ENCODE data around the gene PCNX3.

PCNX3 gene

DNA sequence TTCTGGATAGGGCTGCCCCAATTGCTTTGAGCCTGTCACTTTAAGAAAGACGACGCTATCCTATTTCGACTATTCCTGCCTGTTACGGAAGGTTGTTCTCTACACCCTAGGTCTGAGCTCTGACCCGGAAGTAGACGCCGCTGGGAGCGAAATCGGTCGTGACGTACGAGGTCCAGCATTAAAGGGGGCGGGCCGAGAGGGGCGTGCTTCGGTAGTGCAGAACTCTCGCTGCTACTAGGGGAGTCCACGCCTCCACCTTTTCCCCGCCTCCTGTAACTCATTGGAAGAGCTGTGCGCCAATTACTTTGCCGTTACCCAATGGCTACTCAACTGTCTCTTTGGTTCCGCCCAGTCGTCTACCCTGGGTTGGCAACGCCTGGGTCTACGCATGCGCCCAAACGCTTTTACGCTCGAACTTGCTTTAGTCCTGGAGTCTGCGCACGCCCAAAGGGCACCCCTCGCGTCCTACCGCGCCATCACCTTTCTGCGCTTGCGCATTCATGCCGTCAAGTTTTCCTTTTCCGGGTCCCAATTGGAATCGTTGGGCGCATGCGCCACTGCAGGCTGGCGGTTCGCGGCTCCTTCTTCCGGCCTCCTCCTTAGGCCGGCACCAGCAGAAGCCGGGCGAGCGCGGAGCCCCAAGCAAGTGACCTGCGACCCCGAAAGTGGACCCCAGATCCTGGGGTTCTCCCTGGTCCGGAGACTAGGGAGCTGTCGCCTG is at the start of gene PCNX3:
Gene PCNX3 (plus strand): TSS at position 548 of the 721 bp plus-strand sequence. CDS start 536 bp downstream, outside the sequence.
- DNase-seq, result peak; percentile 100

DNA sequence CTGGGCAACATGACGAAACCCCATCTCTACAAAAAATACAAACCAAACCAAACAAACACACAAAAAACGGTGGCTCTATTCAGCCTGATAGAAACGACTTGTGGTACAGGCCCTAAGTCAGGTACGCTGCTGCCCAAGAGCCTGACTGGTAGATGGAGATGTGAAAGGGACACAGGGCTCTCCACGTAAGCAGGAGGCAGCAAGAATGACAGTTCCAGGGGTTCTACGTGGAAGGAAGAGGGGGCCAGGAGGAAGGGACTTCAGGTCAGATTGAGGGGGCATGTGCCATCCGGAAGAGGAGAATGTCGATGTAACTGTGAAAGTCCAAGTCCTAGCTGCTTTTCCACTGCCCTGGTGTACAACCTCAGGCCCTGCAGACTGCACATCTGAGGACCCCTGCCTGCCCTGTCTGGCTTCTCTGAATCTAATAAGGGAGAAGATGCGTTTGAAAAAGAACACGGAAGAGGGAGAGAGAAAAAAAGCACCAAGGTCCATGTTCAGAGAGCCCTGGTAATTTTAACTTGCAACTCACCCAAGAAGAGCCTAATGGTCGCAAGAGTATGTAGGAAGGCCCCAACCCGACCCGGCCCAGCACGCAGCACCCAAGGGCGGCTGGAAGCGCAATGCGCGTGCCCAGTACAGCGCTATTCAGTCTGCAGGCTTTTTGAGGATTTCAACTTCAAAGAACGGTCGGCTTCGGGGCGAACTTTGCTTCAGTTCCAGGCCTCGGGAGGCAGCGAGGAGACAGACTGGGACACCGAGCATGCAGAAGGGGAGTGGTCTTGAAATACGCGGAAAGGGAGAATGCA is 46.2 kb upstream of the PCNX3 start:
- DNase-seq, result no peak

DNA sequence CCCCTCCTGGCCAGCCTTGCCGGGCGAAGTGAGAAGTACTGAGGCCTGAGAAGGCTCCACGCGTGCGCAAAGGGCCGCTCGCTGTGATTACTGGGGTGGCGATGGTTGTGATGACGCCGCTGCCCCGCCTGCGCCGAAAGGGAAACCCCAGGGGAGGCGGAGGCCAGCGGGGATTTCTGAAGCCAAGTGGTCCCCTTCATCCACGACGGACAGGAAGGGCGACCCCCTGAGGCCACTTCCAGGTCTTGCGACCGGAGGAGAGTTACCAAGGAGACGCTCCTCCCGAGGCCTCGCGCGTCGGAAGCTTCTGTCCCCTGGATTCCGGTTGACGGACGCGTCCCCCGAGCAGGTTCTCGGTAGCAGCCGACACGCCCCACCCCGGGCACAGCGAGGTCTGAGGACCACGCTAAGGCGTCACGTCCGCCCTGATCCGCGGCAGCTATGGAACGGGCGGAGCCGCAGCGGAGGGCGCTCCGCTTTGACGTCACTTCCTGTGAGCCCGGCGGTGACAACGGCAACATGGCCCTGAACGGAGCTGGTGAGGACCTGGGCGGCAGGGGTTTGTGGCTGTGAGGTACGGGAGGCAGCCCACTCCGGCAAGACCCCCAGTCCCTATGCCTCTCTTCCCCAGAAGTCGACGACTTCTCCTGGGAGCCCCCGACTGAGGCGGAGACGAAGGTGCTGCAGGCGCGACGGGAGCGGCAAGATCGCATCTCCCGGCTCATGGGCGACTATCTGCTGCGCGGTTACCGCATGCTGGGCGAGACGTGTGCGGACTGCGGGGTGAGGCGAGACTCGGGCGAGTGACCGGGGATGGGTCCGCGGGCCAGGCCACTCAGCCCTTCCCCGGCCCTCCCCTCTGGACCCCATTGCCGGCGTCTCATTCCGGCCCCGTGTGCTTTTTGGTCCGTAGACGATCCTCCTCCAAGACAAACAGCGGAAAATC is 45.3 kb upstream of the PCNX3 start, which contains the start of gene ZNRD2:
Gene ZNRD2 (plus strand): TSS at position 505 of the 946 bp plus-strand sequence. CDS start 15 bp downstream, at position 520.
- peak; percentile 94 for DNase-seq

DNA sequence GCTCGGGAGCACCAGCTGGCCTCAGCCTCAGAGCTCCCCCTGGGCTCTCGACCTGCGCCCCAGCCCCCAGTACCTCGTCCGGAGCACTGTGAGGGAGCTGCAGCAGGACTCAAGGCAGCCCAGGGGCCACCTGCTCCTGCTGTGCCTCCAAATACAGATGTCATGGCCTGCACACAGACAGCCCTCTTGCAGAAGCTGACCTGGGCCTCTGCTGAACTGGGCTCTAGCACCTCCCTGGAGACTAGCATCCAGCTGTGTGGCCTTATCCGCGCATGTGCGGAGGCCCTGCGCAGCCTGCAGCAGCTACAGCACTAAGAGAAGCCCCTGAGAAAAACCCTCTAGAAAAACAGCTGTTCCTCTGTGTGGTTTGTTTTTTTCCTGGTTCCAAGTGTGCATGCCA is 44.2 kb upstream of the PCNX3 start:
- no peak for DNase-seq

DNA sequence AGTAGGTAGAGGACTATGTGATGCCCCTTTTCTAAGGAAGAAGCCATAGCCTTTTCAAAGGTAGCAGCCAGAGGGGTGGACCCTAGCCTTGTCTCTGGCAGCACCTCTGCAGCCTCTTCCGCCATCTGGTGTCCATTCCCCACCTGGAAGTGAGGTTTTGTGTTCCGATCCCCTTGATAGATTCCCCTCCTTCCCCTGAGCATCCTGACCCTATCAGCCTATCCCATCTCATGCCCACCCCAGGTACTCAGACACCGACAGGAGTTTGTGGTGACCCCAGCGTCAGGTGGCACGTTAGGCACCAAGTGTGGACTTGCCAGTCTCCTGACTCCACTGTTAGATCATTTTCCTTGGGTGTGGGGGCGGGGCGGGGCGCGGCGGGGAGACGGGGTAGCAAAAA is 43.6 kb upstream of the PCNX3 start:
- no peak for DNase-seq

DNA sequence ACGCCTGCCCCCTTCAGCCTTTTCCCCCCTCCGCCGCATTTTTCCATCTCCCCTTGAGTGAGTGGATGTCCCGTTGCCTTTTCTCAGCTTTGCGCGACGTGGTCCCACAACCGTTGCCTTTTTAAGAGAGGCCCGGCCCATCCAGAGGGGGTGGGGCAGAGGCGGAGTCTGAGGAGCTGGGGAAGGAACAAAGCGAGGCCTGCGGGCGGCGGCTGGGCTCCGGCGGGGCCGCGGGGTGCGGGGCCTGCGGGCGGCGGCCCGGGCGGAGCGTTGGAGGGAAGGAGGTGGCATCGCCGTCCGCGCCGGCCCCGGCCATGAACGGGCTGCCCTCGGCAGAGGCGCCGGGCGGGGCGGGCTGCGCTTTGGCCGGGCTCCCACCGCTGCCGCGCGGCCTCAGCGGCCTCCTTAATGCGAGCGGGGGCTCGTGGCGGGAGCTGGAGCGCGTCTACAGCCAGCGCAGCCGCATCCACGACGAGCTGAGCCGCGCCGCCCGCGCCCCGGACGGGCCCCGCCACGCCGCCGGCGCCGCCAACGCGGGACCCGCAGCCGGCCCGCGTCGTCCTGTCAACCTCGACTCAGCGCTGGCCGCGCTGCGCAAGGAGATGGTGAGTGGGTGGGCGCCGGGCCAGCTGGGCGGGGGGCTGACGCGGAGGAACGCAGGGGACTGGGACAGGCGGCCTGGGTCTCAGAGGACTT is 43.1 kb upstream of the PCNX3 start, which contains the start of gene FAM89B:
Gene FAM89B (plus strand): TSS at position 183 of the 696 bp plus-strand sequence. CDS start 132 bp downstream, at position 315.
- no peak for DNase-seq

DNA sequence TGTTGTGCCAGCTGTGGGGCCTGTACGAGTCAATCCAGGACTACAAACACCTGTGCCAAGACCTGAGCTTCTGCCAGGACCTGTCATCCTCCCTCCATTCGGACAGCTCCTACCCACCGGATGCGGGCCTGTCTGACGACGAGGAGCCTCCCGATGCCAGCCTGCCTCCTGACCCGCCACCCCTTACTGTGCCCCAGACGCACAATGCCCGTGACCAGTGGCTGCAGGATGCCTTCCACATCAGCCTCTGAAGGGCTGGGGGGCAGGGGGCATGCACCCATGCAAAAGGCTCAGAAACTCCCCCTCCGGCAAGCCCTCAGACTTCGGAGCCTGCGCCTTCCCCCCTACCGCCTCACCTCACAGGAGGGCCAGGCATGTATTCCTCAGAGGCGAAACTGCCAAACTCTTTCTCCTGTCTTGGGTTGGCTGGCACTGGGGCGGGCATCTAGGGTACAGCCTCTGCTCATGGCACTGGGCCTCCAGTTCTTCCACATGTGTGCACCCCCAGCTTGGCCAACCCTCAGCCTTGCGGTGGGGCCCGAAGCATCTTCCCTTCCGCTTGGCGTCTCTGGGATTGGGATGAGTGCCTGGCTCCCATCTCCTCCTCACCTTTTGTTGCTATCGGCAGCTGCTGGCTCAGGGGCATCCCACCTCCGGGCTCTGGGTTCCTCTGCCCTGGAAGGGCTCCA is 42.0 kb upstream of the PCNX3 start:
- DNase-seq, result no peak

DNA sequence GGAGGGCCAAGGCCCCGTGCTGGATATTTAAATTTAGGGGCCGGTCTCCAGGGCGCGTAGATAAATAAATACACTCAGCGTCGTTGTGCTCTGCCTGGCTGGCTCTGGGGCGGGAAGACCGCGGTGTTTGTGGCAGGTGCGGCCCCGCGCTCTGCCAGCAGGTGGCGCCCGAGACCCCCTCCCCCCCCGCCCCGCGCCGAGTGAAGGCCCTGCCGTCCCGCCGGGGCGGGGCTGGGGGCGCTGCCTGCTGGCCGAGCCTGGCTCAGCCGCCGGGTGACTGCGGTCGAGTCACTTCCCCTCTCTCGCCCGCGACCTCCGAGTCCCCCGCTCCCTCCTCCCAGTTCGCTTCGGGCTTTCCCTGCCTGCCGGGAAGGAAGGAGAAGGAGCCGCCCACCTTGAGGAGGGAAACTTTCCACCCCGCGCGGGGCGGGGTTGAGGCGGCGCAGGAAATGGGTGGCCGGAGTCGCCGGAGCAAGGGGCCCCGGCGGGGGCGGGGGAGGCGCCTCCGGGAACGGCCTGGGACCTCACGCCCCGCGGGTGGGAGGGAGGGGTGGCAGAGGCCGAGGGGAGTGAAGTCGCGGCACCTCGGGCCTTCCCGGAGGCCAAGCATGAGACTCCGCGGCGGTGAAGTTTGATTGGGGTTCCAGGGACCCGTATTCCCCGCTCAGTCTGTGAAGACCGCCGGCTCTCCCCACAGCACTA is 41.3 kb upstream of the PCNX3 start:
- no peak for DNase-seq

DNA sequence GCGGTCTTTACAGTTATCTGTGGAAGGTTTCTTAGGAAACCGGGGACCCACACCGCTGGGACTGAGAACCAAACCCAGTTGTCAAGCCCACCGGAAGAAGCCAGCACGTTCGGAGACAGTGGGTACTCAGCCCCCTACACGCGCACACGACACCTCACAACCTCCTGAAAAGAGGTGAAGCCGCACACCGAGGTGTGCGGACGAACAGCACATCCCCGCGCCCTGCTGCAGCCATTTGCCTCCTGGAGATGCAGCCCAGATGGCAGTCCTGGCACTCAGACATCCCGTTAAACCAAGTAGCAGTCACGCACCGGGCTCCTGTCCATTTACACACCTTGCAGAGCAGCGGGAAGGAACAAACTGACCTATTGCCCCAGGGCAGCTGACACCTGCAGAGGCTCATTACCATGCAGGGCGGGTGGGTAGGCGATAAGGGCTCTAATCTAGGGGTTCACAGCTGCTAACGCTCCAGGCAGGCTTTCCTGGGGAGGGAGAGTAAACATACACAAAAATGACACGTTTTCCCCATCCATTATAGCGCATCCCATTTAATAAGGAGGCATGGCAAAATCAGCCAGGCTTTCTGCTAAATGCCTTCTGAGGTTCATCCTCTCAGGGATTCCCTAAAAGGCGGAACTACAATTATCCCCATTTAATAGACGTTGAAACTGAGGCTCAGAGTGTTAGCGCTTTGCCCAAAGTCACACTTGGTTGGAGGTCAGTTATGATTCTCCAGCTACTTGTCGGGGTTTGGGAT is 40.6 kb upstream of the PCNX3 start:
- DNase-seq, result no peak

DNA sequence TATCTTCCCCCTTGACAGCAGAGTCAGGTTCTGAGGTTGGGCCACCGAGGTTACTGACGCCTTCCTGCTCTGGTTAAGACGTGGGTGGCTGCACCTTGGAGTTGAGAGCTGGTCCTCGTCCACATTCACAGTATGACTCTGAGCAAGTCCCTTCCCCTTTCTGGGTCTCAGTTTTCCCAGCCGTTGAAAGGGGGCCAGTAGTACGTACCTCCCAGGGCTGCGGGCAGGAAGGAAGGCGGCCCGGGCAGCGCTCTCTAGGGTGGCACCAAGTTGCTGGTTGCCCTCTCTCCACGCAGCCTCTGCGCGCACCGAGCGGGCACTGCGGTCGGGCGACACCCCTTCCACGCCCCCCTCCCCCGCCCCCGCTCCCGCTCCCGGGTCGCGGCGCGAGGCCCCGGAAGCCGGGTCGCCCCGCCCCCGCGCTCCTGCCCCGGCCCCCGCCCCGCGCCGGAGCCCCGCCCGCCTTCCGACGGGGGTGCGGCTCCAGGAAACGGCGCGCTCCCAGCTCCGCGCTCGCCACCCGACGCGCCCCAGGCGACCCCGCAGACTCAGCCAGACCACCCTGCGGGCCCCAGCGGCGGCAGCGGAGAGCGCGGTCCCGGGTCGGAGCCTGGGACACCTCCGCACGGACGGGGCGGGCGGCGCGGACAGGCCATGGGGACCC is 39.9 kb upstream of the PCNX3 start, which contains the start of gene EHBP1L1:
Gene EHBP1L1 (plus strand): TSS at position 486 of the 664 bp plus-strand sequence. CDS start 250 bp downstream, outside the sequence.
- DNase-seq, result no peak

DNA sequence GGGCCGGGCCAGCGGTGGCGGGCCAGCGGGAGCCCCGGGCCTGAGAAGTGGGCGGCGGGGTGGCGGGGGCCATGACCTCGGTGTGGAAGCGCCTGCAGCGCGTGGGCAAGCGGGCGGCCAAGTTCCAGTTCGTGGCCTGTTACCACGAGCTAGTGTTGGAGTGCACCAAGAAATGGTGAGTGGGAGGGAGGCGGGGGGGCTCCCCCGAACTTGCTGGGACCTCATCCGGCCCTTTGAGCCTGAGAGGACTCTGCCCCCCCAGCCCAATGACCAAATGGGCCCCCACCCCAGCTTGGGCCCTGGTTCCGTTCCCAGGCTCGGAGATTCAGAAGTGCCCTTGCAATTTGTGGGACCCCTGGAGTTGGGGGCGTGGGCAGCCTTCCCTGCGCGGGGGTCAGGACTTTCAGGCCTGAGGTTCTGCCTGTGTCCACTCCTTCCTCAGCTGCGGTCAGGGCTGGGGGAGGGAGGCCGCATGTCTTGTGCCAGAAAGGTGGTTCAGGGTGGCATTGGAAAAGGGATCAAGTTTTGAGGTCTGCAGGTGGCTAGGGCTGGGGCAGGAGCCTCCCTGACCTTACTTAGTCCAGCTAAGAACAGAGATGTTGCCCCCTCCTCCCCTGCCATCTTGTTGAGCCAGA is 39.2 kb upstream of the PCNX3 start:
- DNase-seq, result no peak

DNA sequence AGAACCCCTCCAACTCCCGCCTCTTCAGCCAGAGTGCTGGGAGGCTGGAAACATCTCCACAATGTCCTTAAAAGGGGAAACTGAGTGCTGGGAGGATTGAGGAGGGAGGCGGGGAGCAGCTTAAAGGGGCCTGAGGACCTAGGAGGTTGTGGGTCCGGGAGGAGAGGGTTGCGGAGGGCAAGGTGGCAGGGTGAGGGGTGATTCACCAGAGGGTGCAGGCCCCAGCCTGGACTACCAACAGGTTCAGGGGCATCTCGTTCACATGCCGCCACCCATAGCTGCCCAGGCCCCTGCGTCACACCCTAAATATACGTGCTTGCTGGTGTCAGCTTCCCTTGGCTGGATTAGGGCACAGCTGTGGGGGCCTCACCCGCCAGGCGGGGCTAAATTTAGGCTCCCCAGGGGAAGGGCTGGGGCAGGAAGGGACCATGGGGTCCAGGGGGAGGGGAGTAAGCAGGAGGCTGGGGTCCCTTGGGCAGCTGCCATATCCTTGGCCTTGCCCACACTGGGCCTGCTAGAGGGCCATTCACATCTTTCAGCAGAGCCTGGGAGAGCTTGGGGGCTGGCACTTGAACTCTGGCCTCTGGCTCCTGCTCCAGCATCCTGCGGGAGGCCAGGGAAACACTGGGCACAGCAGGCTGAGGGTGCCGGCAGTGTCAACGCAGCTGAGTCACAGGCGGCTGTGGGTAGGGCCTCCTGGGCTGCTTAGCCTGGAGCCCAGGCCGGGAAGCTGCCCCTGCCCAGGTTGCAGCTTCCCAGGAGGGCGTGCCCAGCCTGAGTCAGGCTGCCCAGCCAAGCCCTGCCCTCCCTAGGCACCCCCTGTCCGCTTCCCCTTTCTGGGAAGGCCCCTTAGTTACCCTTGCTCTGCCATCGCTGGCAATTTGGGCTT is 38.5 kb upstream of the PCNX3 start:
- no peak for DNase-seq

DNA sequence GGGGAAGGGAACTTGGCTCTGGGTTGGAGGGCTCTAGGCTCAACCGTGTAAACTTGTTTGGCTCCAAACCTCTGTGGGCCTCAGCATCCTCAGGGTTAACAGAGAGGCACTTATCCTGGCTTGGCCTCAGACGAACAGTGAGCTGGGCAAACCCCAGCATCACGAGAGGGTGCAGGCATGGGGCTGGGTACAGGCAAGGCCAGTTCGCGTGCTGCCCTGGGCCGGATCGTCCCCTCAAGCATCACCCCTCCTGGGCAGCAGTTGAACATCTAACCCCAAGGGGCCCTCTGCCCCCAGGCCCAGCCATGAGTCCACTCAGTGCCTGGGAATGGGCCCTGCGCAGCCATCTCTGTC is 37.8 kb upstream of the PCNX3 start:
- DNase-seq, result no peak

DNA sequence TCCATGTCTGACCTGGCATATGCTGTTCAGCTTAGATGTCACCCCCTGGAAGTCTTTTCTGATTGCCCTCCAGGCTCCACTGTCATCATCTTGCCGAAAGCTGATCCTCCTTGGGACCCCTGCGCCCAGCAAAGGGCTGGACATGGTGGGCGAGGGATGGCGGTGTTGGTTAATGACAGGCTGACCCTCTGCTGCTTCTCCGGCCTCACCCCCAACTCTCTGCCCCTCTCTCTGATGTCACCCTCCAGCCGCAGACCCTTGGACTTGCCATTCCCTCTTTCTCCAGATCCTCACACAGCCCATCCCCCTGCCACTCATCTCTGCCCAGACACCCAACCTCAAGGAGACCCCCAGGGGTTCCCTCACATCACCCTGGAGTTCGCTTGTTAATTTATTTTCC is 37.4 kb upstream of the PCNX3 start:
- DNase-seq, result no peak

DNA sequence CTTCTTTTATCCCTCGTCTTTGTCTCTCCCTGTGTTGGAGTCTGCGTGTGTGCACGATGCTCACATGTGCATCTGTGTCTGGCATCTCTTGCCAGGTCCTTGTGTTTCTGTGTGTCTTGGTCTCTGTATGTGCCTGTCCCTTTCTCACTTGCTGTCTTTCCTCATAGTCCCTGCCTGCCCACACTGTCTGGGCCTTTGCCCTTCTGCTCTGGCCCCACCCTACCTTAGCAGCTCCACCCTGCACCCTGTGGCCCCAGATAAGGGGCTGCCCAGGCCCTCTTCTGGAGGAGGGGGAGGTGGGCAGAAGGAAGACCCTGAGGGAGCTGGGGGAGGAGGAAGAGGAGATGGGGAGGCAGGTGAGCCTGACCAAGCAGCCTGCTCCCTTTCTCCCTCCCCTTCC is 36.9 kb upstream of the PCNX3 start:
- DNase-seq, result no peak

DNA sequence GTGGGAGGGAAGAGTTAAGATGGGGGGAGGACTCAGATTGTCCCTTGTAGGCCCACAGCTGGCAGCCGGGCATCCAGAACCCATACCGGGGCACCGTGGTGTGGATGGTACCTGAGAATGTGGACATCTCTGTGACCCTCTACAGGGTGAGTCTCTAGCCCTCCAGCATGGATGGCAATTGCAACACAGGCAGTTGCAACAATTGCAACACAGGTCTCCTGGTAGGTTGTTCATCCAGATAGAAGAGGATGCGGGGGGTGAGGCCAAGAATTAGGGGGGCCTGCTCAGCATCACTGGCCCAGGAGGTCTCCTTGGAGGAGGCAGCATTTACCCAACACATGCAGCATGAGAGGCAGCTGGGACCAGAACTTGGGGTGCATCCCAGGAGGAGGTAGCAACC is 36.3 kb upstream of the PCNX3 start:
- no peak for DNase-seq

DNA sequence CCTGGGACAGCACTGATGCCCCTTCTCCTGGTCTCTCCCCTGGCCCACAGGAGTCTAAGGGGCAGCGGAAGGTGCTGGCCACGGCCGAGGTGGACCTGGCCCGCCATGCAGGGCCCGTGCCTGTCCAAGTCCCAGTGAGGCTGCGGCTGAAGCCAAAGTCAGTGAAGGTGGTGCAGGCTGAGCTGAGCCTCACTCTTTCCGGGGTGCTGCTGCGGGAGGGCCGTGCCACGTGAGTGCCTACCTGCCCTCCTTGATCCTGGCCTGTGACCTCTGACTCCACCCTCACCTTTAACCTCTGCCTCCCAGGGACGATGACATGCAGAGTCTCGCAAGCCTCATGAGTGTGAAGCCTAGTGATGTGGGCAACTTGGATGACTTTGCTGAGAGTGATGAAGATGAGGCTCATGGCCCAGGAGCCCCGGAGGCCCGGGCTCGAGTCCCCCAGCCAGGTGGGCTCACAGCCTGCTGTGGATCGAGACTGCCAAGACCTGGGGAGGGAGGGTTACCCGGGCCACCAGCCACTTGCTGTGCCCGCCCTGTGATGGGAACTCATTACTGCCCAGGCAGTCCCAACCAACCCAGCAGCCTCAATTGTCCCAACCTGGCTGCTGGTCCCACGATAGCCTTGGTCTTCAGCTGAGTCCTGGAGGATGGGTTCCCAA is 35.4 kb upstream of the PCNX3 start:
- DNase-seq, result no peak
